ENCODE measurements around the gene SPEG. TPM values are rescaled to one million over a fixed set of nuclear protein-coding genes. Genes with fewer than 3 reads are reported as not detected.

SPEG gene
- total RNA-seq, 1 experiment from 2014 or later = 30.7 TPM

DNA sequence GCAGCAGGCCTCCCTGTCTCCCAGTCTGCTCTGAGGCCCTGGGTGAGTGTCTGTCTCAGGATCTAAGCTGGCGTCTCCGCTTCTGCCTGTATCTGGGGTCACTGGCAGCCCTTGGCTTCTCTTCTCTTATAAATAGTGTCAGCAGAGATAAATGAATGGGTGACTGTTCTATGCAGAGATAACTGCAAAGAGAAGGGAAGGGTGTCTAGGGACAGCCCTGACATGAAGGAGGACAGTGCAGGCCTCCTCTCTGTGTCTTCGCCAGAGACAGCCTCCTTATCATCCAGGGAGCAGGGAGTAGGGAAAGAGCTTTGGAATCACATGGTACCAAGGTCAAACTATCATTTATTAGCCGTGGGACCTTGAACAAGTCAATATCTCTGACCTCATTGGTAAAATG, 35.8 kb downstream of the SPEG start:
- H3K9me2 ChIP-seq (replicated peaks; ENCODE audit: low read length) = no peaks in the 10 kb centered on the region
- no peak overlapping the region for H3K4me3 ChIP-seq (ENCODE audit: low read length)
- H3K9ac ChIP-seq (ENCODE audit: low read length) = no peak overlapping the region
- no peaks in the 10 kb centered on the region for H3K79me2 ChIP-seq (ENCODE audit: low read length)
- H3F3A ChIP-seq (ENCODE audit: low read length, unreplicated experiment) = no peaks in the 10 kb centered on the region
- no TSS peak for BruUV-seq (replicated peaks)
- ChIA-PET POLR2A (ENCODE audit: unreplicated experiment) (no interaction called here), CTCF (no interaction called here)
- no peaks in the 10 kb centered on the region for H3K36me3 ChIP-seq (ENCODE audit: low read depth, low read length)
- H3K27ac ChIP-seq (ENCODE audit: low read length) = no peak overlapping the region
- DNase-seq (no peak), ATAC-seq (no peak)
- no peaks in the 10 kb centered on the region for H3K9me3 ChIP-seq (ENCODE audit: low read length)
- no peaks in the 10 kb centered on the region for H3K27me3 ChIP-seq (ENCODE audit: low read length)
- TF ChIP-seq, protein P1, sequence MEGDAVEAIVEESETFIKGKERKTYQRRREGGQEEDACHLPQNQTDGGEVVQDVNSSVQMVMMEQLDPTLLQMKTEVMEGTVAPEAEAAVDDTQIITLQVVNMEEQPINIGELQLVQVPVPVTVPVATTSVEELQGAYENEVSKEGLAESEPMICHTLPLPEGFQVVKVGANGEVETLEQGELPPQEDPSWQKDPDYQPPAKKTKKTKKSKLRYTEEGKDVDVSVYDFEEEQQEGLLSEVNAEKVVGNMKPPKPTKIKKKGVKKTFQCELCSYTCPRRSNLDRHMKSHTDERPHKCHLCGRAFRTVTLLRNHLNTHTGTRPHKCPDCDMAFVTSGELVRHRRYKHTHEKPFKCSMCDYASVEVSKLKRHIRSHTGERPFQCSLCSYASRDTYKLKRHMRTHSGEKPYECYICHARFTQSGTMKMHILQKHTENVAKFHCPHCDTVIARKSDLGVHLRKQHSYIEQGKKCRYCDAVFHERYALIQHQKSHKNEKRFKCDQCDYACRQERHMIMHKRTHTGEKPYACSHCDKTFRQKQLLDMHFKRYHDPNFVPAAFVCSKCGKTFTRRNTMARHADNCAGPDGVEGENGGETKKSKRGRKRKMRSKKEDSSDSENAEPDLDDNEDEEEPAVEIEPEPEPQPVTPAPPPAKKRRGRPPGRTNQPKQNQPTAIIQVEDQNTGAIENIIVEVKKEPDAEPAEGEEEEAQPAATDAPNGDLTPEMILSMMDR (conservative IDR thresholded peaks at IDR 0.05; ENCODE audit: low read depth, low read length) = no peak
- TF ChIP-seq EZH2phosphoT487 (IDR thresholded peaks at IDR 0.05; ENCODE audit: borderline replicate concordance, low read length) = no peak
- H2AFZ ChIP-seq (ENCODE audit: low read length) = no peak overlapping the region
- H3K4me2 ChIP-seq (ENCODE audit: low read length) = no peak overlapping the region
- H3K4me1 ChIP-seq (ENCODE audit: insufficient read depth, low read length) = peaks cover 15% of the 10 kb centered on the region; the same call in 1 of the 2 replicates
- no peaks in the 10 kb centered on the region for H4K20me1 ChIP-seq (ENCODE audit: low read length)
- intact Hi-C loops (cut with micrococcal nuclease) = no loop called here

DNA sequence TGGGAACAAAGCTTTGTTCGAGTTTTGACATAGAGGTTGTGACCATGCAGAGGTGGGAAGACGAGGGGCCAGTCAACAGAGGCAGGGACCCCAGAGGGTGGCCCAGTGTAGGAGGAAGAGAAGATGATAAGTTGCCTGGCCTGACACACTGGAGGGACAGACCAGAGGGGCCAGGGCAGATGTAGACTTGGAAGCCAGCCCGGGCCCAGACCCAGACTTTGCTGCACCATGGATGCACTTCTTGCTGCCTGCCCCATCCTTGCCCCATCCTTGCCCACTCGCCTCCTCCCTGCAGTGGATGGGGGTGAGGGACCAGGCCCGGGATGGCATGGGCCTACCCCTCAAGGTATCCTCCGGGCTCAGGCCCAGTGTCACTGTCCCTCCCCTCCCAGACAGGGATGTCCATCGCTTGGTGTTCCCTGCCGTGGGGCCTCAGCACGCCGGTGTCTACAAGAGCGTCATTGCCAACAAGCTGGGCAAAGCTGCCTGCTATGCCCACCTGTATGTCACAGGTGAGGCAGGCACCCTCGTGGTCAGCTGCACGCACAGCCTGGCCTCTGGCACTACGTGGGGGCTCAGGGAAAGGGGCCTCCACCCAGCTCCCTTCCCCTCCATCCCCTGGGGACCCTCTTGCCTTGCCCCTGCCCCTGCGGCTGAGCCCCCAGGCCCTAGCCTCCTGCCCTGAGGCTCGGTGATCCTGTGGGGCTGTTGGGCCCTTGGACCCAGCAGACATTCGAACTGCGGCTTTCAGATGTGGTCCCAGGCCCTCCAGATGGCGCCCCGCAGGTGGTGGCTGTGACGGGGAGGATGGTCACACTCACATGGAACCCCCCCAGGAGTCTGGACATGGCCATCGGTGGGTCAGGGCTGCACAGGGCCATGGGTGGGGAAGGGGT, 37.1 kb downstream of the SPEG start:
- Histone ChIP-seq H3K27ac (ENCODE audit: low read length) (no peak overlapping the region), H3K9me3 (ENCODE audit: low read length) (no peaks in the 10 kb centered on the region), H3K4me1 (ENCODE audit: insufficient read depth, low read length) (peaks cover 15% of the 10 kb centered on the region; the same call in 1 of the 2 replicates), H3K9me2 (replicated peaks; ENCODE audit: low read length) (no peaks in the 10 kb centered on the region), H3K4me2 (ENCODE audit: low read length) (no peak overlapping the region), H4K20me1 (ENCODE audit: low read length) (no peaks in the 10 kb centered on the region), H3K79me2 (ENCODE audit: low read length) (no peaks in the 10 kb centered on the region), H2AFZ (ENCODE audit: low read length) (no peak overlapping the region), H3K36me3 (ENCODE audit: low read depth, low read length) (no peaks in the 10 kb centered on the region), H3K4me3 (ENCODE audit: low read length) (no peak overlapping the region), H3K9ac (ENCODE audit: low read length) (no peak overlapping the region), H3K27me3 (ENCODE audit: low read length) (no peaks in the 10 kb centered on the region), H3F3A (ENCODE audit: low read length, unreplicated experiment) (no peaks in the 10 kb centered on the region)
- no peak for DNase-seq
- BruUV-seq (replicated peaks) = no TSS peak
- intact Hi-C loops (cut with micrococcal nuclease) = no loop called here
- TF ChIP-seq EZH2 (IDR thresholded peaks at IDR 0.05; ENCODE audit: low read length, unreplicated experiment) (no peak), EZH2phosphoT487 (IDR thresholded peaks at IDR 0.05; ENCODE audit: borderline replicate concordance, low read length) (no peak)
- TF ChIP-seq, protein P1 (conservative IDR thresholded peaks at IDR 0.05; ENCODE audit: low read depth, low read length) = no peak
- no peak for ATAC-seq
- CTCF ChIA-PET = no interaction called here
- POLR2A ChIA-PET (ENCODE audit: unreplicated experiment) = no interaction called here

DNA sequence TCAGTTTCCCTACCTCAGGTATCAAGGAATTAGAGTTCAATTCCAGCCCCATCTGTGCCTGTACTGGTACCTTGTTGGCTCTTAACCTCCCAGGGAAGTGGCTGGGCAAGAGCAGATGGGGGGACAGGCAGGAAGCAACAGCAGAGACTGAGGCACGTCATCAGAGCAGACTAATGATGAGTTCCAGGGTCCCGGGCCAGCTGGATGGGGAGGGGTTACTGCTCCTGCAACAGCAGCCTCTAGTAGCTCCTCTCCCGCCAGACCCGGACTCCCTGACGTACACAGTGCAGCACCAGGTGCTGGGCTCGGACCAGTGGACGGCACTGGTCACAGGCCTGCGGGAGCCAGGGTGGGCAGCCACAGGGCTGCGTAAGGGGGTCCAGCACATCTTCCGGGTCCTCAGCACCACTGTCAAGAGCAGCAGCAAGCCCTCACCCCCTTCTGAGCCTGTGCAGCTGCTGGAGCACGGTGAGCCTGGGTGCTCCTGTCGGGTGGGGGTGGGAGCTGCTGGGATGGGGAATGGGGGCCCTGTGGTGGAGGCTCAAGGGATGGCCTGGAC, 38.1 kb downstream of the SPEG start:
- DNase-seq (no peak), ATAC-seq (no peak)
- no peak for TF ChIP-seq EZH2phosphoT487 (IDR thresholded peaks at IDR 0.05; ENCODE audit: borderline replicate concordance, low read length)
- no peak for TF ChIP-seq EZH2 (IDR thresholded peaks at IDR 0.05; ENCODE audit: low read length, unreplicated experiment)
- TF ChIP-seq, protein P1 (conservative IDR thresholded peaks at IDR 0.05; ENCODE audit: low read depth, low read length) = no peak
- Histone ChIP-seq H4K20me1 (ENCODE audit: low read length) (no peaks in the 10 kb centered on the region), H3K4me2 (ENCODE audit: low read length) (no peak overlapping the region), H3K79me2 (ENCODE audit: low read length) (no peaks in the 10 kb centered on the region), H3K9me3 (ENCODE audit: low read length) (no peaks in the 10 kb centered on the region), H3K4me1 (ENCODE audit: insufficient read depth, low read length) (peaks cover 10% of the 10 kb centered on the region; the same call in 1 of the 2 replicates), H3K36me3 (ENCODE audit: low read depth, low read length) (no peaks in the 10 kb centered on the region), H3K27me3 (ENCODE audit: low read length) (no peaks in the 10 kb centered on the region), H2AFZ (ENCODE audit: low read length) (no peak overlapping the region), H3K9me2 (replicated peaks; ENCODE audit: low read length) (no peaks in the 10 kb centered on the region), H3K9ac (ENCODE audit: low read length) (no peak overlapping the region), H3K4me3 (ENCODE audit: low read length) (no peak overlapping the region), H3F3A (ENCODE audit: low read length, unreplicated experiment) (no peaks in the 10 kb centered on the region), H3K27ac (ENCODE audit: low read length) (no peak overlapping the region)
- ChIA-PET POLR2A (ENCODE audit: unreplicated experiment) (no interaction called here), CTCF (no interaction called here)
- intact Hi-C loops (cut with micrococcal nuclease) = no loop called here
- BruUV-seq (replicated peaks) = no TSS peak

Data from PC-3 (cell line).